Psoas muscle (tissue), 8 donors: ENCODE results near the gene RNPS1. TPM values are rescaled to one million over a fixed set of nuclear protein-coding genes. Genes with fewer than 3 reads are reported as not detected.

Experiments used
- ATAC-seq, 4 donors: fragments of 200-7000 bp; cut with Tn5 transposase; one replicate each; pipeline ENCODE4 v1.9.1; 2020; ENCODE audit warnings: moderate library complexity in 3 of 4, mild to moderate bottlenecking in 2 of 4
- DNase-seq, 2 donors: peaks; one replicate each; pipeline ENCODE4 v3.0.0-alpha.2; 2020
- H3K27ac ChIP-seq: fragments of 200-600 bp; one replicate; pipeline ENCODE4 v1.8.0; 2022
- H3K27me3 ChIP-seq, 3 donors: fragments of 200-600 bp in 1 of 3; one replicate each; pipeline versions ENCODE4 v1.6.1 to v1.8.0; 2013 to 2022; ENCODE audit warnings: low read length in 2 of 3, mild to moderate bottlenecking in 2 of 3, moderate library complexity in 1 of 3; ENCODE audit not compliant: insufficient read depth in 3 of 3
- H3K36me3 ChIP-seq, 2 donors: fragments of 200-600 bp in 1 of 2; one replicate each; pipeline versions ENCODE4 v1.6.1 to v1.8.0; 2013 to 2022; ENCODE audit warnings: low read depth in 1 of 2, mild to moderate bottlenecking in 1 of 2, moderate library complexity in 1 of 2; ENCODE audit not compliant: insufficient read depth in 1 of 2
- H3K4me1 ChIP-seq: fragments of 200-600 bp; one replicate; pipeline ENCODE4 v1.8.0; 2022
- H3K4me3 ChIP-seq: fragments of 200-600 bp; one replicate; pipeline ENCODE4 v1.8.0; 2022; ENCODE audit warnings: mild to moderate bottlenecking
- H3K9me3 ChIP-seq: fragments of 200-600 bp; one replicate; pipeline ENCODE4 v1.8.0; 2022
- WGBS, 3 donors: extraction: QIAGEN DNeasy Blood & Tissue Kit; methylation state at CpG; one replicate each; pipeline versions ENCODE4 v1.1.6 to v1.1.7; 2013; 5-methylcytosine and 5-hydroxymethylcytosine counted together
- intact Hi-C, 2 donors: fragments of 100-400 bp; cut with DNase I; formaldehyde crosslinking; loops; one replicate each; pipeline versions ENCODE4 v1.11.0 to v1.14.2; 2022
- polyA plus RNA-seq, 3 donors: library from polyadenylated mRNA; stranded (reverse); fragments of 200-250 nt; gene quantifications; one replicate each; pipeline ENCODE4 v1.2.3, GENCODE V29; 2013
- total RNA-seq, 4 donors: library from RNA; stranded (reverse); fragmentation: NEBNext Ultra II Directional in 2 of 4; extraction: Animal tissue kit (Norgen Biotek cat#: 25700) in 2 of 4; gene quantifications; one replicate each; pipeline versions ENCODE4 v1.2.1 to v1.2.4, GENCODE V29; 2021 to 2023
- TF ChIP-seq, protein P1 (sequence below): fragments of 200-600 bp; IDR thresholded peaks from one replicate; pipeline ENCODE4 v1.8.0; 2022; ENCODE audit warnings: antibody characterized with exemption
- donor health status: healthy with polysubstance abuse.
- donor health status: DM: no; HTN: no; CAD: no; lungs with moderate emphysema.
- donor health status: Bipolar disorder and iron deficiency.
- donor health status: healthy.
- donor health status: DM: yes; HTN: yes; CAD: no.
- donor health status: DM: no; HTN: no; CAD: no.
- donor health status: DM: no; HTN: no; CAD: no.
- donor health status: DM: yes; HTN: yes; CAD: no.

Gene RNPS1
- total and polyA plus RNA-seq, 7 donors: 165 to 441 (median 193) TPM

- Histone ChIP-seq H3K4me1 (peaks cover 41% of the 10 kb centered on the region), H3K4me3 (peak overlapping the region; percentile 84), H3K9me3 (no peaks in the 10 kb centered on the region), H3K27ac (peak overlapping the region; percentile 90), H3K36me3 (peaks cover 0 to 9% of the 10 kb centered on the region in 2 donors), H3K27me3 (no peaks in the 10 kb centered on the region)
- intact Hi-C loops: no loop called here
- TF ChIP-seq, protein P1, sequence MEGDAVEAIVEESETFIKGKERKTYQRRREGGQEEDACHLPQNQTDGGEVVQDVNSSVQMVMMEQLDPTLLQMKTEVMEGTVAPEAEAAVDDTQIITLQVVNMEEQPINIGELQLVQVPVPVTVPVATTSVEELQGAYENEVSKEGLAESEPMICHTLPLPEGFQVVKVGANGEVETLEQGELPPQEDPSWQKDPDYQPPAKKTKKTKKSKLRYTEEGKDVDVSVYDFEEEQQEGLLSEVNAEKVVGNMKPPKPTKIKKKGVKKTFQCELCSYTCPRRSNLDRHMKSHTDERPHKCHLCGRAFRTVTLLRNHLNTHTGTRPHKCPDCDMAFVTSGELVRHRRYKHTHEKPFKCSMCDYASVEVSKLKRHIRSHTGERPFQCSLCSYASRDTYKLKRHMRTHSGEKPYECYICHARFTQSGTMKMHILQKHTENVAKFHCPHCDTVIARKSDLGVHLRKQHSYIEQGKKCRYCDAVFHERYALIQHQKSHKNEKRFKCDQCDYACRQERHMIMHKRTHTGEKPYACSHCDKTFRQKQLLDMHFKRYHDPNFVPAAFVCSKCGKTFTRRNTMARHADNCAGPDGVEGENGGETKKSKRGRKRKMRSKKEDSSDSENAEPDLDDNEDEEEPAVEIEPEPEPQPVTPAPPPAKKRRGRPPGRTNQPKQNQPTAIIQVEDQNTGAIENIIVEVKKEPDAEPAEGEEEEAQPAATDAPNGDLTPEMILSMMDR: no peak
- 1% methylated on average over 51 to 98 of the region's 98 CpGs for WGBS, 3 donors
- ATAC-seq (no peak), DNase-seq (no peak)
Observed at GRCh38 chr16:2213817-2214718, 53.9 kb downstream of the RNPS1 start.

- no peaks in the 10 kb centered on the region for H3K27me3 ChIP-seq
- peaks cover 41% of the 10 kb centered on the region for H3K4me1 ChIP-seq
- intact Hi-C loops: no loop called here
- DNase-seq: peak; percentile 72 to 93
- H3K27ac ChIP-seq: peak overlapping the region; percentile 90
- 25 to 40% (median 25%) methylated on average over 18 to 19 of the region's 19 CpGs for WGBS, 3 donors
- H3K36me3 ChIP-seq: peaks cover 0 to 23% of the 10 kb centered on the region in 2 donors
- H3K4me3 ChIP-seq: peak overlapping the region; percentile 84
- TF ChIP-seq, protein P1: no peak
- no peaks in the 10 kb centered on the region for H3K9me3 ChIP-seq
- peak; percentile 59 to 70 (median 64) for ATAC-seq
Observed at GRCh38 chr16:2212362-2213324, 55.3 kb downstream of the RNPS1 start.

GRCh38 chr16:2211923-2212347, 56.0 kb downstream of the RNPS1 start:
- DNase-seq: peak in 1 of 2 donors; percentile 82
- H3K27me3 ChIP-seq: no peaks in the 10 kb centered on the region
- H3K4me1 ChIP-seq: peaks cover 43% of the 10 kb centered on the region
- no peak overlapping the region for H3K4me3 ChIP-seq
- WGBS, 3 donors: 27 to 54% (median 30%) methylated on average over 11 of the region's 11 CpGs
- peak; percentile 7 to 53 (median 32) for ATAC-seq
- no peaks in the 10 kb centered on the region for H3K9me3 ChIP-seq
- TF ChIP-seq, protein P1: no peak
- H3K27ac ChIP-seq: peak overlapping the region; percentile 90
- intact Hi-C loops: no loop called here
- H3K36me3 ChIP-seq: peaks cover 0 to 30% of the 10 kb centered on the region in 2 donors

DNA sequence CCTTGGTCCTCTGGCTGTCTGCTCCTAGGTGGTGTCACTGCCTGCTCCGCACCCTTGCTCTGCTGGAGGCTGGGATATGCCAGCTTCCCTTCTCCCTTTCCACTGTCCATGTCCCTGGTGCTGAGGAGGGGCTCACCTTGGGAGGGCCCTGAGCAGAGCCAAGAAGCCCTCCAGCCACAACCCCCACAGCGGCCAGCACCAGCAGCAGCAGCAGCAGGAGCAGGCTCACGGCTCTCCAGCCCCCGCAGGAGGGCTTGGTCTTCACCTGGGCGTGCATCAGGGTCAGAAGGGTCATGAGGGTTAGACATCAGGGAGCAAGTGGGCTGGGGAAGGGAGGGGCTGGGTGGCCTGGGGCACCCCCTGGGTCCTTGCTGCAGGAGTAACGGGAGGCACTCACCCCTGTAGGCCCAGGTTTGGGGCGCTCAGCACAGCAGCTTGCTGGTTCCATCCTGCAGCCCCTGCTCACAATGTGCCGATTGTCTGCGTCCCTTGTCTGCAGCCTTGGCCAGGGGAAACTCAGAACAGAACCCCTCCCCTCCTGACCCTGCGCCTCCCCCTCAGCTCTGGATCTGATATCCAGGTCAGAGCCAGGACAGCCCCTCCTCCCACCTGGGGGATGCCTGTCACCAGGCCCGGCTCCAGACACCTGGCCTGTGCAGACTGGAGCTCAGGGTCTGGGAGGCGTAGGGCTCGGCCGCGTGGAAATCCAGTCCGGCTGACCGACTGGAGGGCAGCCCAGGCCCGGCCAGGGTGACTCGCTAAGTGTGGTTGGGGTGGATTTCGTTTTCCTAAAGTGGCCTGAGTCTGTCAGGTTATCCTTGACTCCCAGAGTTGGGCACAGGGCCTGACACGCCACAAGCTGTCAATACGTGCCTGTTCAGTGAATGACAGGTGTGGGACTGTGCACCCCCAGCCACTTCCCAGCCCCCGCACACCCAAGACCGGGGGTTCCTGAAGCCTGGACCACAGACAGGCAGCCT, 57.2 kb downstream of the RNPS1 start, which contains the start of gene BRICD5:
TSS of gene BRICD5 (minus strand) at position 478 of the 980 bp plus-strand sequence. CDS start at position 448, 30 bp downstream.
- TF ChIP-seq, protein P1: no peak
- H3K36me3 ChIP-seq: peaks cover 0 to 38% of the 10 kb centered on the region in 2 donors
- H3K4me3 ChIP-seq: no peak within 1 kb of the TSS
- H3K9me3 ChIP-seq: no peaks in the 10 kb centered on the region
- peak within 1 kb of the TSS; percentile 90 for H3K27ac ChIP-seq
- no peaks in the 10 kb centered on the region for H3K27me3 ChIP-seq
- intact Hi-C loops: no loop called here
- WGBS, 3 donors: 25 to 47% (median 37%) methylated on average over 24 of the region's 24 CpGs
- DNase-seq (no peak), ATAC-seq (peak in 3 of 4 donors; percentile 4 to 28 (median 4))
- H3K4me1 ChIP-seq: peaks cover 54% of the 10 kb centered on the region
